Raji (cell line): ENCODE results near the gene CEP20.

Experiments
- POLR2A ChIP-seq: IDR thresholded peaks from 2 replicates; pipeline ENCODE4 v1.6.1; 2011; ENCODE audit warnings: low read depth, low read length, control low read depth; ENCODE audit not compliant: insufficient read depth

The CEP20 gene

GRCh38 chr16:15903960-15904359 is 15.6 kb upstream of the CEP20 start:
- no peak for TF ChIP-seq POLR2A

- no peak for TF ChIP-seq POLR2A
These were observed 12.6 kb upstream of the CEP20 start for GRCh38 chr16:15900901-15901500.

GRCh38 chr16:15900357-15900756 is 12.0 kb upstream of the CEP20 start:
- TF ChIP-seq POLR2A, result no peak

- TF ChIP-seq POLR2A, result no peak
These were observed 11.2 kb upstream of the CEP20 start for GRCh38 chr16:15899538-15900100.

- TF ChIP-seq POLR2A, result no peak
These were observed 10.3 kb upstream of the CEP20 start for GRCh38 chr16:15898654-15899053.

- no peak for TF ChIP-seq POLR2A
These were observed 9.4 kb upstream of the CEP20 start for GRCh38 chr16:15897834-15898254.

GRCh38 chr16:15897121-15897780 is 8.8 kb upstream of the CEP20 start:
- no peak for TF ChIP-seq POLR2A

GRCh38 chr16:15894571-15895374 is 6.4 kb upstream of the CEP20 start:
- TF ChIP-seq POLR2A, result no peak

GRCh38 chr16:15891508-15891907 is 3.1 kb upstream of the CEP20 start:
- no peak for TF ChIP-seq POLR2A

GRCh38 chr16:15887283-15887682 is 1.1 kb downstream of the CEP20 start:
- TF ChIP-seq POLR2A, result no peak

- TF ChIP-seq POLR2A, result no peak
These were observed 2.3 kb downstream of the CEP20 start for GRCh38 chr16:15886078-15886477.

GRCh38 chr16:15885560-15886001 is 2.8 kb downstream of the CEP20 start:
- TF ChIP-seq POLR2A, result no peak

GRCh38 chr16:15882563-15882962 is 5.8 kb downstream of the CEP20 start:
- no peak for TF ChIP-seq POLR2A

GRCh38 chr16:15881794-15882379 is 6.5 kb downstream of the CEP20 start:
- TF ChIP-seq POLR2A, result no peak
